ENCODE results near the gene TNFAIP8L3.

Gene TNFAIP8L3

GRCh38 chr15:51090753-51091152 lies 4.0 kb downstream of the TNFAIP8L3 start:
- no peak for DNase-seq

GRCh38 chr15:51089699-51090453 lies 4.8 kb downstream of the TNFAIP8L3 start:
- DNase-seq = no peak

GRCh38 chr15:51089041-51089440 lies 5.7 kb downstream of the TNFAIP8L3 start:
- no peak for DNase-seq

GRCh38 chr15:51088585-51088984 lies 6.1 kb downstream of the TNFAIP8L3 start:
- no peak for DNase-seq

GRCh38 chr15:51087513-51087912 lies 7.2 kb downstream of the TNFAIP8L3 start:
- DNase-seq = no peak

GRCh38 chr15:51086409-51086808 lies 8.3 kb downstream of the TNFAIP8L3 start:
- no peak for DNase-seq

- DNase-seq = no peak
Observed at GRCh38 chr15:51085764-51086163, 8.9 kb downstream of the TNFAIP8L3 start.

- no peak for DNase-seq
Observed at GRCh38 chr15:51083641-51084166, 11.0 kb downstream of the TNFAIP8L3 start.

- DNase-seq = no peak
Observed at GRCh38 chr15:51082246-51082645, 12.5 kb downstream of the TNFAIP8L3 start.

- DNase-seq = no peak
Observed at GRCh38 chr15:51080286-51080685, 14.4 kb downstream of the TNFAIP8L3 start.

- DNase-seq = no peak
Observed at GRCh38 chr15:51079226-51079625, 15.5 kb downstream of the TNFAIP8L3 start.

GRCh38 chr15:51077221-51078153 lies 17.2 kb downstream of the TNFAIP8L3 start:
- peak in 31 of 56 donors; percentile 4 to 62 (median 33) for DNase-seq

- no peak for DNase-seq
Observed at GRCh38 chr15:51076524-51077220, 18.0 kb downstream of the TNFAIP8L3 start.

- DNase-seq = no peak
Observed at GRCh38 chr15:51075826-51076523, 18.7 kb downstream of the TNFAIP8L3 start.

- DNase-seq = peak in 12 of 56 donors; percentile 14 to 39 (median 28)
Observed at GRCh38 chr15:51075364-51075763, 19.3 kb downstream of the TNFAIP8L3 start.

- DNase-seq = no peak
Observed at GRCh38 chr15:51074926-51075325, 19.8 kb downstream of the TNFAIP8L3 start.

GRCh38 chr15:51071578-51071977 lies 23.1 kb downstream of the TNFAIP8L3 start:
- DNase-seq = no peak

GRCh38 chr15:51069983-51070382 lies 24.7 kb downstream of the TNFAIP8L3 start:
- DNase-seq = no peak

GRCh38 chr15:51067510-51067909 lies 27.2 kb downstream of the TNFAIP8L3 start:
- no peak for DNase-seq

GRCh38 chr15:51065781-51066180 lies 28.9 kb downstream of the TNFAIP8L3 start:
- DNase-seq = no peak

GRCh38 chr15:51065261-51065660 lies 29.4 kb downstream of the TNFAIP8L3 start:
- DNase-seq = no peak
